ENCODE measurements around the gene ATP9B. TPM values are rescaled to one million over a fixed set of nuclear protein-coding genes. Genes with fewer than 3 reads are reported as not detected.
"Not testable (repeated sequence)": the region's sequence is repeated elsewhere in the genome, so short reads cannot be mapped to it uniquely, and the experiment has no call there.

ATP9B gene
- total RNA-seq, 1 experiment from 2014 or later: 10.7 TPM

DNA sequence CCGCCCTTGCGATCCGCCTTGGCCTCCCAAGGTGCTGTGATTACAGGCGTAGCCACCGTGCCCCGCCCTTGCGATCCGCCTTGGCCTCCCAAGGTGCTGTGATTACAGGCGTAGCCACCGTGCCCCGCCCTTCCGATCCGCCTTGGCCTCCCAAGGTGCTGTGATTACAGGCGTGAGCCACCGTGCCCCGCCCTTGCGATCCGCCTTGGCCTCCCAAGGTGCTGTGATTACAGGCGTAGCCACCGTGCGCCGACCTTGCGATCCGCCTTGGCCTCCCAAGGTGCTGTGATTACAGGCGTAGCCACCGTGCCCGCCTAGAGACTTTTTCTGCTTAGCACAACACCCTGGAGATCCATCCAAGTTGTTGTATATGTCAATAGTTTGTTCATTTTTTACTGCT lies 103.1 kb downstream of the ATP9B start:
- H3K4me3 ChIP-seq; DNase-seq (ENCODE audit: low read depth in 1 of 2, low spot score in 2 of 2); H3K27me3 ChIP-seq (replicated peaks); H3K9me3 ChIP-seq (replicated peaks); H3K4me1 ChIP-seq (replicated peaks); H3K36me3 ChIP-seq; H3K27ac ChIP-seq: not testable (repeated sequence)

DNA sequence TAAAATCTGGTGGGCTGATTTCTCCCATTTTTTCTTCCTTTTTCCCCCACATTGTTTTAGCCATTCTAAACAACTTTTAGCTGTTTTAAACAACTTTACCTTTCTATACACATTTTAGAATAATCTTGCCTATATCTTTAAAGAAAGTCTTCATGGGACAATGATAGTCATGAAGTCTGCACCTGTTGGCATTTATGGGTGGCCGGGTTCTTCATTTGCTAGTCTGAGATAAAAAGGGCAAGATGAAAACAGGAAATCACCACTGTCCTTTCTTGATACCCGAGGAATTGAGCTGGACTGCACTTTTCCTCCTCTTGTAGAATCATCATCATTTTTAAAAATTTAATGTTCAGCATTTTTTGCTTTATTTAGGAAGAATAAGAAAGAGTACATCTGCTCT lies 104.5 kb downstream of the ATP9B start:
- no peaks in the 10 kb centered on the region for H3K27me3 ChIP-seq (replicated peaks)
- no peaks in the 10 kb centered on the region for H3K9me3 ChIP-seq (replicated peaks)
- no peak overlapping the region for H3K27ac ChIP-seq
- no peaks in the 10 kb centered on the region for H3K4me1 ChIP-seq (replicated peaks)
- DNase-seq (ENCODE audit: low read depth in 1 of 2, low spot score in 2 of 2): no peak
- H3K4me3 ChIP-seq: no peak overlapping the region
- H3K36me3 ChIP-seq: 0 out of 2 replicates have a peak, but pooled peaks cover 4% of the 10 kb centered on the region

DNA sequence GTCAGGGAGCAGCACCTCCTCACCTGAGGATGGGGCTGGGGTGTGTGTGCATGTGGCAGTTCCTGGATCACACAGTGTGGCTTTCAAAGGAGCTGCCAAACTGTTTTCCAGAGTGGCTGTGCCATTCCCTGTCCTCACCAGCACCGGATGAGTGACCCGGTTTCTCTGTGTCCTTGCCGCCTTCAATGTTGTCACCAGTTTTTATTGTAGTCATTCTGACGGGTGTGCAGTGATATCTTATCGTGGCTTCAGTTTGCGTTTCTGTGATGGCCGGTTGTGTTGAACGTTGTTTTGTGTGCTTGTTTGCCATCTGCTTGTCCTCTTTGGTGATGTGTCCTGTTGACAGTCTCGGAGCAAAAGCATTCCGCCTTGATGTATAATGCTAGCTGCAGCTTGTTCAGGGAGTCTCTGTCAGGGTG lies 108.9 kb downstream of the ATP9B start:
- H3K27me3 ChIP-seq (replicated peaks): no peaks in the 10 kb centered on the region
- H3K27ac ChIP-seq: no peak overlapping the region
- no peak for DNase-seq (ENCODE audit: low read depth in 1 of 2, low spot score in 2 of 2)
- H3K36me3 ChIP-seq: 0 out of 2 replicates have a peak, but pooled peaks cover 4% of the 10 kb centered on the region
- H3K9me3 ChIP-seq (replicated peaks): no peaks in the 10 kb centered on the region
- no peak overlapping the region for H3K4me3 ChIP-seq
- H3K4me1 ChIP-seq (replicated peaks): no peaks in the 10 kb centered on the region

DNA sequence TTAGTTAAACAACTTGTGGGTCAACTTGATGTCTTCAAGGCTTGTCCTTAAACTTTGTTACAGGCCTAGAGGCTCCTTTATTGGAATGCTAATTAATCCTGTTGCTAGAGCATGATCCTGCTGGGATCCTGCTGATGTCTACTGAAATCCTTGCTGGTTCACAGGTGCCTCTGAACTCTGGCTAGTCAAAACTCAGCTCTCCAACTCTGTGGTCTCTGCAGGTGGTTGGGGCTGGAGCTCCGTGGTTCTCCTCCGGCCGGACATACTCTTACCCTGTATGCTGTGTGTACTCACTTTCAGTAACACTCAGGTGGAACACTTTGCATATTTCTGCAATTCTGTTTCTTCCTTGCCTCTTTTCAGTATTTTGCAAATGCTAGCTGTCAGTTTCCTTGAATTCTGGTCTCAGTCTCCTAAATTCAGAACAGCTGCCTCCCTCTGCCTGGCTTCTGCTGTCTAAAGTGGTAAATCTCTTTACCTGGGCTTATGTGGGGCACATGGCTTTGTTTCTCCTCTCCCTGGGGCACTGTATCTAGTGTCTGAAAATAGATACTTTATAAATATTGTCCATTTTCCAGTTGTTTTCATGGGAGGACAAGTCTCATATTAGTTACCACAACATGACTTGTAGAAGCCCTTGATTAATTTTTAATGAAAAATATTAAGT lies 113.0 kb downstream of the ATP9B start:
- no peaks in the 10 kb centered on the region for H3K4me1 ChIP-seq (replicated peaks)
- no peaks in the 10 kb centered on the region for H3K9me3 ChIP-seq (replicated peaks)
- no peaks in the 10 kb centered on the region for H3K27me3 ChIP-seq (replicated peaks)
- no peak overlapping the region for H3K4me3 ChIP-seq
- no peaks in the 10 kb centered on the region for H3K36me3 ChIP-seq
- H3K27ac ChIP-seq: no peak overlapping the region
- DNase-seq (ENCODE audit: low read depth in 1 of 2, low spot score in 2 of 2): no peak

DNA sequence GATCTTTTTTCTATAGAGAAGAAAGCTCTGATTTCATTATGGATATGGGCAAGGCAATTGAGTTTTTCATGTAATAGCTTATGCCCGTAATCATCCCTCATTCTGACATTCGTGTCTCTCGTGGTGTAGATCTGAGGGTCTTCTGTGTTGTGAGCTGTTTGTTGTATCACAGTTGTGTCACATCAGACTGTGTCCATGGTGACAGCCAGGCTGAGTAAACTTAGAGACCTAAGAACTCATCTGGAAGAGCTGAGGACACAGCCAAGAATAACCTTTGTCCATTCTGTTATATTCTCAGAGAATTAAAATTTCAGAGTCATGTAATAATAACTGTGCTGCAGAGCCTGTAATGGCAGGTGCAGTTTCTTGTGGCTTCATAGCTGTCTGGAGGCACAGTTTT lies 116.5 kb downstream of the ATP9B start:
- no peaks in the 10 kb centered on the region for H3K9me3 ChIP-seq (replicated peaks)
- no peaks in the 10 kb centered on the region for H3K27me3 ChIP-seq (replicated peaks)
- no peaks in the 10 kb centered on the region for H3K36me3 ChIP-seq
- H3K4me1 ChIP-seq (replicated peaks): no peaks in the 10 kb centered on the region
- no peak for DNase-seq (ENCODE audit: low read depth in 1 of 2, low spot score in 2 of 2)
- H3K27ac ChIP-seq: no peak overlapping the region
- no peak overlapping the region for H3K4me3 ChIP-seq

DNA sequence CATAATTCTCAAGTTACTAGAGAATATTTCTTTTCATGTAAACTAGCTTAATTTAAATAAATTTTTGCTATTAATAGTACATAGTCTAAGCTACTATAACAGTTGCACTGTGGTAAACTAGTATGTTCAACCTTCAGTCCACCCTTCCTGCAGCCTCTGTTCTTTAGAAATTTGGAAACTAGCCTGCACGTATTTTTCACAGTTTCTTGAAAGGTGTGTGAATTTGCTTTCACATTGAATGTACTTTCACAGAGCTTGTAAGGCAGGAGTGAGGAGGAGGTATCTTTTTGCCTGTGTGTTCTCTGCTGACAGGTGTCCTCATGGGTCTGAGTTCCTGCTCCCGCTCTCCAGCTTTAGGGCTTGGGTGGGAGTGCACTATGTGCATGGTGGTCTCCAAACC lies 117.5 kb downstream of the ATP9B start:
- Histone ChIP-seq H3K36me3 (no peaks in the 10 kb centered on the region), H3K9me3 (replicated peaks) (no peaks in the 10 kb centered on the region), H3K4me3 (no peak overlapping the region), H3K4me1 (replicated peaks) (no peaks in the 10 kb centered on the region), H3K27ac (no peak overlapping the region), H3K27me3 (replicated peaks) (no peaks in the 10 kb centered on the region)
- no peak for DNase-seq (ENCODE audit: low read depth in 1 of 2, low spot score in 2 of 2)

DNA sequence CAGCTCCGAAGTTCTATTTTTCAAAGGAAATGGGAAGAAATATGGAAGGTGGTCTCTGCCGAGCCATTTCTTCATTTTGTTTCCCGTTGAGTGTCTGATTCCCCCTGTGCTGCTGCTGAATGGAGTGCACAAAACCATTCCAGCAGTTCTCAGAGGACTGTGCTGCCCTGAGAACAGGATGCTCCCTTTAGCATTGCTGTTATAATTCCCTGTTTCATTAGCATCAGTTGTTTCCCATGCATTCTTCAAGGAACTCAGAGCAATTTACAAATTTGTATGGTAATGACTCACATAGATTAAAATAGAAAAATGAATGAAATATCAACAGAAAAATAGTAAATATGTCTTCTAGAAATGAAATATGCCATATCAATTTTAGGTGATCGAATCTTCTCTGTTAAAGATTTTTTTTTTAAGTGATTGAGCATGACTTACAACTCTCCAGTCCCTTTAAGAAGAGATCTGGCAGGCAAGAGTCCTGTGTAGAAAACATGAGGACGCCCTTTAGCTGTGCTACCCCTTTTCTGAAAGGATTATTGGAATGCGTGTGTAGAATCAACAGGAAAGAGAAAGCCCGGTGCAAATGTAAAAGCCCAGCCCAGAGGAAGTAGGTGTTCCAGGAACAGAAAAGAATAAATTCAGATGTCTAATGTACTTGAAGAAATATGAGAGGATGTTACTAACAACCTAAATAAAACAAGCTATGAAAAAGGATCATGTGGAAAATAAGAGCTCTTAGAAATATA lies 118.5 kb downstream of the ATP9B start:
- Histone ChIP-seq H3K4me3 (no peak overlapping the region), H3K4me1 (replicated peaks) (no peaks in the 10 kb centered on the region), H3K9me3 (replicated peaks) (no peaks in the 10 kb centered on the region), H3K27me3 (replicated peaks) (no peaks in the 10 kb centered on the region), H3K27ac (no peak overlapping the region), H3K36me3 (no peaks in the 10 kb centered on the region)
- no peak for DNase-seq (ENCODE audit: low read depth in 1 of 2, low spot score in 2 of 2)

DNA sequence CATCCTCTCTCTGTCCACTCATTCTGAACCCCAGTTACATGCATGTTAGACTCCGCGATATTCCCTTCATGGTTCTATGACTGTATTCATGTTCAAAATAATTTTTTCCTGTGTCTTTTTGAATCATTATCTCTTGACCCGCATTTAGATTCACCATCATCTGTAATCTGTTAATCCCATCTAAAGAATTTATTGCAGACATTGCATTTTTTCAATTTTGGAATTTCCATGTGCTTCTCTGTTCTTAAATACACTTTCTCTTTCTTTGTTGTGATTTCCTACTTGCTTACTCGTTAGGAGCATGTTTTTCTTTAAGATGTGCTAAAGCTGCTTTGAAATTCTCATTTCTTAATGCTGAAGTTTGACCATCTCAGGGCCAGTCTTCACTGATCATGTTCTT lies 122.2 kb downstream of the ATP9B start:
- no peaks in the 10 kb centered on the region for H3K27me3 ChIP-seq (replicated peaks)
- no peaks in the 10 kb centered on the region for H3K4me1 ChIP-seq (replicated peaks)
- H3K27ac ChIP-seq: no peak overlapping the region
- H3K36me3 ChIP-seq: no peaks in the 10 kb centered on the region
- no peak overlapping the region for H3K4me3 ChIP-seq
- no peaks in the 10 kb centered on the region for H3K9me3 ChIP-seq (replicated peaks)
- no peak for DNase-seq (ENCODE audit: low read depth in 1 of 2, low spot score in 2 of 2)

DNA sequence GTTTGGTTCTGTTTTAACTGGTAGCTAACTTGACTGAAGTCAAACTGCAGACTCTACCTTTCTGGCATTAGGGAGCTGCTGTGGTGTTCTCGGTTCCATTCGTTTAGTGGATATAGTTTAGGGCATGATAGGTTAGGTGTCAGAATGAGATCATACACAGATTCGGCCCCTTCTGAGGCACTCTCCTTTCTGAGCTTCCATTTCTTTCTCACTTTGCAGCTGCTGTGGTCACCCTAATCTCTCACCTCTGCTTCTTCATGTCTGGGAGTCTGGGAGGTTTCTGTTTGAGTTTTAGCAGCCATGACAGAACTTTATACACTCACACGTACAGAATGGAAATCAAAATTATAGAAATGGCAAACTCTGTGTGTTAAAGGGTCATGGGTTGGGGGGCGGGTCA lies 122.8 kb downstream of the ATP9B start:
- Histone ChIP-seq H3K36me3 (no peaks in the 10 kb centered on the region), H3K4me3 (no peak overlapping the region), H3K4me1 (replicated peaks) (no peaks in the 10 kb centered on the region), H3K27me3 (replicated peaks) (no peaks in the 10 kb centered on the region), H3K9me3 (replicated peaks) (no peaks in the 10 kb centered on the region), H3K27ac (no peak overlapping the region)
- no peak for DNase-seq (ENCODE audit: low read depth in 1 of 2, low spot score in 2 of 2)

DNA sequence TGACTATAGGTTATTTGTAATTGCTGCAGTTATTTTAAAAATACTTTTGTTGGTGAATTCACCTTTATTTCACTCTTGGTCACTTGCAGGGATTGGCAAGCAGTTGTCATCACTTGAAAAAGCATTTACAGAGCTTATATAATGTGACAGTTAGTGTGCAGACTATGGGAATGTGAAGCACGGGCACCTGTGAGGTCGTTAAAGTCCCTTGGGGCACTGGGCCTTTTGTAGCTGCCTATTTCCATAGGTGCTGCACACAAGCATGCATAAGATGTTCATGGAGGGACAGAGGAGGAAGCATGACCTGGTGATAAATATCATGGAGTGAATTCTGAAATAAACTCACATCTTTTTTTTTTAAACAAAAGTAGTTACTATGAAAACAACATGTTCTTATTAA lies 124.6 kb downstream of the ATP9B start:
- Histone ChIP-seq H3K36me3 (no peaks in the 10 kb centered on the region), H3K27ac (no peak overlapping the region), H3K9me3 (replicated peaks) (no peaks in the 10 kb centered on the region), H3K27me3 (replicated peaks) (no peaks in the 10 kb centered on the region), H3K4me3 (no peak overlapping the region), H3K4me1 (replicated peaks) (no peaks in the 10 kb centered on the region)
- no peak for DNase-seq (ENCODE audit: low read depth in 1 of 2, low spot score in 2 of 2)

DNA sequence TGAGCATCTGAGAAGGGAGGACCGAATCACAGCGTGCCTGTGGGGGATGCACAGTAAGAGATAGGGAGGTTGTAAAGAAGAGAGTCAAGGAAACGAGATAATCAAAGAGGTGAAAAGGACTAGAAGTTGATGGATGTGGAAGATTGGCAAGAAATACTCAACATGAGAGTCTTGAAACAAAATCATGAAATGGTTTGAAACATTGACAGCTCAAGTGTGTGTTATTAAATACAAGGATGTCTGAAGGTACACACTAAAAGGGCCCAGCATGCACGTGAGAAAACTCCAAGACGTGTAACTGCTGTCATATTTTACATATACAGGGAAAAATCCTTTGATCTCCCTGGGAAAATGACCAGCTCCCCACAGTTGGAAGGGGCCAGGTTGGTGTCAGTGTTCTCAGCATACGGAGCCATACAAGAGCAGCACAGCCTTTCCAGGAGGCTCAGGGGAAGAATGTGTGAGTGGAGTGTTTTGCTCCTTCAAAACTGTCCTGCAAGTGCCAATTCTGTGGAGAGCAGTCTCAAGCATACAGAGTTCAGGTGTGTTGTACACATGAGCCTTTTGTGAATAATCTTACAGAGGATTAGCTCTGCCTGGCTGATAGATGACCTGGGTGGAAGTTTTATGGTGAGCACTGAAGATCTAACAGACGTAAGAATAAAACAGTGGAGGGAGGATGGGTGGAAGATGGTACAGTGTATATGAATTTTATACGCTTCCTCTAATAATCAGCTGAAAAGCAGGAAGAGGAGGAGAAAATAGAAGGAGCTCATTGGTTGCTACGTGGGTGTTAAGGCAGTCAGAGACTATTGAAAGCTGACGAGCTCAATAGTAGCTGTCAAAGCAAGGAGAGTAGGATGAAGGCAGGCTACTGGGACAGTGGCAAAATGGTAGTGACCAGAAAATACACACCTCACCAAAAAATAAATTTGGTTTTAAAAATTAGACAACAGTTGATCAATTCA lies 126.8 kb downstream of the ATP9B start:
- no peak overlapping the region for H3K27ac ChIP-seq
- H3K4me3 ChIP-seq: no peak overlapping the region
- H3K9me3 ChIP-seq (replicated peaks): no peaks in the 10 kb centered on the region
- no peak for DNase-seq (ENCODE audit: low read depth in 1 of 2, low spot score in 2 of 2)
- H3K27me3 ChIP-seq (replicated peaks): no peaks in the 10 kb centered on the region
- H3K36me3 ChIP-seq: no peaks in the 10 kb centered on the region
- peaks cover 3% of the 10 kb centered on the region for H3K4me1 ChIP-seq (replicated peaks)

DNA sequence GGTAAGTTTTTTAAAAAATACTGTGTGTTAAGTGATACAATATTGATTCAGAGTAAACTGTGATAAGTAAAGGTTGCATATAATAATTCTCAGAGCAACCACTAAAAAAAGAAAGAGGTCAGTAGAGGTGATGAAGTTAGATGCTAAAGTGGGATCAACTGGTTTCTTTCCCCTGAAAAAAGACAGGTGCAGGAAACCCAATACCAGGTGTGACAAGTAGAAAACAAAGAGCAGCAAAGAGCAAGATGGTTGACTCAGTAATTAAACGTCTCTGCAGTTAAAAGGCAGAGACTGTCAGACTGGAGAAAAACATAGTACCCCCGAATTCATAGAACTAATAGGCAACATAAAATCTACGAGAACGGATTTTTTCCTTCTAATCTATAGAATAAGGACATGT lies 128.3 kb downstream of the ATP9B start:
- Histone ChIP-seq H3K27ac (no peak overlapping the region), H3K27me3 (replicated peaks) (no peaks in the 10 kb centered on the region), H3K4me1 (replicated peaks) (peaks cover 3% of the 10 kb centered on the region), H3K36me3 (no peaks in the 10 kb centered on the region), H3K4me3 (no peak overlapping the region), H3K9me3 (replicated peaks) (no peaks in the 10 kb centered on the region)
- no peak for DNase-seq (ENCODE audit: low read depth in 1 of 2, low spot score in 2 of 2)

DNA sequence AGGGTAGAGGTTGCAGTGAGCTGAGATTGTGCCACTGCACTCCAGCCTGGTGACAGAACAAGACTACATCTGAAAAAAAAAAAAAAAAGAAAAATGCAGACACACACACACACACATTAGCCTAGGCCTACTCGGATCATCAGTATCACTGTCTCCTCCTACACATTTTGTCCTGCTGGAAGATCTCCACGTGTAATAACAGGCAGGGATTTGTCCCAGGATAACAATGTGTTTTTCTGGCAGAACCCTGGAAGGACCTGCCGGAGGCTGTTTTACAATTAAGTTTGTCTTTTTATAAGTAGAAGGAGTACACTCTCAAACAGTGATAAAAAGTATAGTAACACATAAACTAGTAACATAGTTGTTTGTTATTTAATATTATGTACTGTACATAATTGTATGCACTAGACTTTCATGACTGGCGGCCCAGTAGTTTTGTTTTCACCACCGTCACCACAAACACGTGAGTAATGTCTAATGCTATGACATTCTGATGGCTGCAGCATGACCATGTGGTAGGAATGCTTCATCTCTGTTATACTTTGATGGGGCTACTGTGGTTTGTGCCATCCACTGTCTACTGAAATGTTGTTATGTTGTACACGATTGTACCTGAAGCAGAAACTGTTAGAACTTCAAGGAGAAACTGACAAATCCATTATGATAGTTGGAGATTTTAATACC lies 130.6 kb downstream of the ATP9B start:
- Histone ChIP-seq H3K27ac (no peak overlapping the region), H3K4me1 (replicated peaks) (peaks cover 3% of the 10 kb centered on the region), H3K36me3 (no peaks in the 10 kb centered on the region), H3K4me3 (no peak overlapping the region), H3K27me3 (replicated peaks) (no peaks in the 10 kb centered on the region), H3K9me3 (replicated peaks) (no peaks in the 10 kb centered on the region)
- DNase-seq (ENCODE audit: low read depth in 1 of 2, low spot score in 2 of 2): peak in 1 of 2 experiments; percentile 30

Data from SJSA1 (cell line).